ENCODE measurements around the gene QRFP.

The QRFP gene

GRCh38 chr9:130846487-130847305 lies 49.9 kb downstream of the QRFP start:
- no peak for DNase-seq

GRCh38 chr9:130845901-130846481 lies 50.6 kb downstream of the QRFP start:
- DNase-seq, result no peak

GRCh38 chr9:130845254-130845653 lies 51.4 kb downstream of the QRFP start:
- no peak for DNase-seq

- no peak for DNase-seq
Observed at GRCh38 chr9:130844044-130844451, 52.6 kb downstream of the QRFP start.

- no peak for DNase-seq
Observed at GRCh38 chr9:130843049-130843908, 53.3 kb downstream of the QRFP start.
